Endothelial cell of umbilical vein (primary cell): Measurements from ENCODE around the gene APOB. TPM values are rescaled to one million over a fixed set of nuclear protein-coding genes. Genes with fewer than 3 reads are reported as not detected.
A peak's percentile ranks its signal among the peaks of the same experiment; 100 is the strongest.

Experiments used
- BruUV-seq: library from RNA; stranded (reverse); fragments of 400-500 nt; replicated peaks from 2 replicates; lab custom pipeline; 2021; lab: Mats Ljungman, UMichigan
- CTCF ChIA-PET: fragments of 300-600, 350-600 bp; sonication (Branson Sonifier 250); formaldehyde crosslinking; loops from one replicate; lab custom pipeline; 2021; ENCODE audit warnings: antibody characterized with exemption, inconsistent platforms; lab: Charles Lee
- POLR2A ChIA-PET: fragments of 300-600, 350-600 bp; sonication (Branson Sonifier 250); formaldehyde crosslinking; loops from one replicate; lab custom pipeline; 2021; ENCODE audit warnings: antibody characterized with exemption, inconsistent platforms; lab: Charles Lee
- DNase-seq: peaks from one replicate; pipeline ENCODE4 v3.0.0-alpha.2; 2011; ENCODE audit warnings: low read depth, low spot score
- FAIRE-seq: peaks from 2 replicates; lab custom pipeline; 2011; peaks lifted over from hg19 to GRCh38; lab: Jason Lieb, UNC
- H2AFZ ChIP-seq: 2 replicates; pipeline ENCODE4 v1.6.0; 2012; ENCODE audit warnings: low read depth, low read length, control low read depth, inconsistent platforms
- H3K27ac ChIP-seq: 2 replicates; pipeline ENCODE4 v1.5.1; 2011; ENCODE audit warnings: low read depth, mild to moderate bottlenecking, control low read depth, low read length, moderate library complexity; ENCODE audit not compliant: insufficient read depth
- H3K27me3 ChIP-seq, 2 experiments: 2 replicates each; pipeline versions ENCODE4 v1.6.0 to v1.6.1; 2011; ENCODE audit warnings: low read length in 2 of 2, mixed read lengths in 1 of 2; ENCODE audit not compliant: control insufficient read depth in 2 of 2, insufficient read depth in 2 of 2
- H3K36me3 ChIP-seq, 2 experiments: 2 replicates in 1 of 2; 3 replicates in 1 of 2; pipeline ENCODE4 v1.5.1; 2011; ENCODE audit warnings: low read length in 2 of 2, mild to moderate bottlenecking in 1 of 2, moderate library complexity in 1 of 2; ENCODE audit not compliant: control insufficient read depth in 2 of 2, insufficient read depth in 2 of 2; ENCODE audit errors: extremely low read depth in 1 of 2
- H3K4me1 ChIP-seq: 3 replicates; pipeline ENCODE4 v1.5.1; 2011; ENCODE audit warnings: mild to moderate bottlenecking, low read length; ENCODE audit not compliant: control insufficient read depth, insufficient read depth; ENCODE audit errors: extremely low read depth
- H3K4me2 ChIP-seq: 2 replicates; pipeline ENCODE4 v1.6.1; 2011; ENCODE audit warnings: low read length, control low read depth, mixed read lengths; ENCODE audit not compliant: insufficient read depth
- H3K4me3 ChIP-seq, 3 experiments: fragments of 200-600 bp in 1 of 3; sonication (generic), shearing (Covaris generic) in 1 of 3; replicated peaks in 1 of 3; 2 replicates each; pipeline ENCODE4 v1.5.1; 2011 to 2016; ENCODE audit warnings: control low read depth in 3 of 3, low read length in 3 of 3, mild to moderate bottlenecking in 2 of 3, inconsistent platforms in 1 of 3, low read depth in 1 of 3, moderate library complexity in 1 of 3; ENCODE audit not compliant: insufficient read depth in 1 of 3
- H3K79me2 ChIP-seq: 2 replicates; pipeline ENCODE4 v1.6.0; 2012; ENCODE audit warnings: low read length, inconsistent platforms; ENCODE audit not compliant: control insufficient read depth, insufficient read depth
- H3K9ac ChIP-seq: replicated peaks from 2 replicates; pipeline ENCODE3; 2011; ENCODE audit warnings: low read length, control low read depth; ENCODE audit not compliant: insufficient read depth; ENCODE audit errors: extremely low read depth
- H3K9me1 ChIP-seq: replicated peaks from 3 replicates; pipeline ENCODE4 v1.6.0; 2011; ENCODE audit warnings: mild to moderate bottlenecking, low read length; ENCODE audit not compliant: control insufficient read depth, insufficient read depth; ENCODE audit errors: extremely low read depth
- H3K9me3 ChIP-seq: replicated peaks from 2 replicates; pipeline ENCODE4 v1.5.1; 2012; ENCODE audit warnings: low read length, inconsistent platforms; ENCODE audit not compliant: control insufficient read depth, insufficient read depth
- H4K20me1 ChIP-seq: replicated peaks from 2 replicates; pipeline ENCODE3; 2011; ENCODE audit warnings: mild to moderate bottlenecking, low read length; ENCODE audit not compliant: control insufficient read depth, insufficient read depth; ENCODE audit errors: extremely low read depth
- EZH2 ChIP-seq: IDR thresholded peaks from 2 replicates; pipeline ENCODE4 v1.6.1; 2012; ENCODE audit warnings: borderline replicate concordance, low read depth, mild to moderate bottlenecking, moderate library complexity, low read length, inconsistent platforms; ENCODE audit not compliant: severe bottlenecking
- FOS ChIP-seq: IDR thresholded peaks from 2 replicates; pipeline ENCODE4 v1.6.1; 2011; ENCODE audit warnings: mild to moderate bottlenecking, low read length, moderate library complexity, borderline replicate concordance; ENCODE audit not compliant: insufficient read depth
- GATA2 ChIP-seq: IDR thresholded peaks from 2 replicates; pipeline ENCODE4 v1.7.0; 2011; ENCODE audit warnings: low read depth, mild to moderate bottlenecking, moderate library complexity, mixed read lengths, low read length; ENCODE audit not compliant: insufficient read length, insufficient read depth
- JUN ChIP-seq: IDR thresholded peaks from 2 replicates; pipeline ENCODE4 v1.6.1; 2011; ENCODE audit warnings: borderline replicate concordance, low read depth; ENCODE audit not compliant: insufficient read length, insufficient read depth
- MYC ChIP-seq: IDR thresholded peaks from one replicate; pipeline ENCODE4 v1.6.1; 2011; ENCODE audit warnings: mild to moderate bottlenecking, low read depth, low read length
- POLR2AphosphoS5 ChIP-seq: IDR thresholded peaks from 2 replicates; pipeline ENCODE4 v1.6.1; 2012; ENCODE audit warnings: low read depth, mild to moderate bottlenecking, control low read depth, low read length, moderate library complexity; ENCODE audit not compliant: insufficient read depth
- dilution Hi-C: fragments of 300-500 bp; cut with MboI; formaldehyde crosslinking; loops from one replicate; pipeline ENCODE4 v1.15.0; 2019; ENCODE audit warnings: low sequenced_read_pairs; ENCODE audit not compliant: extremely low pct_ligation_motif_present
- intact Hi-C: fragments of 100-400 bp; cut with micrococcal nuclease; formaldehyde crosslinking; loops from one replicate; pipeline ENCODE4 v1.10.0; 2022
- polyA plus RNA-seq, 4 experiments: library from polyadenylated mRNA; depleted of rRNA in 3 of 4; stranded (reverse) in 3 of 4; unstranded in 1 of 4; fragments of >200 nt; gene quantifications; 2 replicates each; pipeline versions ENCODE4 v1.2.1 to v1.2.3, GENCODE V29; 2011 to 2012; ENCODE audit warnings: missing spikeins in 1 of 4
- total RNA-seq: library from RNA; stranded (reverse); gene quantifications from 2 replicates; pipeline ENCODE4 v1.2.3, GENCODE V29; 2021

APOB gene
- total and polyA plus RNA-seq, 2 donors (not counting 3 experiments of a cell fraction or from before 2014, with no cell fraction given) = 0.07 to 0.09 TPM

- Histone ChIP-seq H3K79me2 (no peaks in the 10 kb centered on the region), H3K4me1 (no peaks in the 10 kb centered on the region), H3K27ac (no peak overlapping the region), H4K20me1 (no peaks in the 10 kb centered on the region), H3K4me3 (no peak overlapping the region), H2AFZ (no peak overlapping the region), H3K27me3 (no peaks in the 10 kb centered on the region), H3K36me3 (no peaks in the 10 kb centered on the region), H3K9ac (no peak overlapping the region), H3K4me2 (no peak overlapping the region), H3K9me3 (no peaks in the 10 kb centered on the region), H3K9me1 (no peaks in the 10 kb centered on the region)
- ChIA-PET CTCF (interaction anchor here (1.1 to 5.9 kb wide), 6 partner anchors 9 to 383 kb away, joined by 3 to 125 read pairs (median 4); no protein-coding TSS in a partner anchor), POLR2A (no interaction called here)
- peak; percentile 18 for DNase-seq
- FAIRE-seq = peak; percentile 80
- intact Hi-C loops (loop anchor here (1.0 to 10.0 kb wide), 2 partner anchors 25 to 210 kb away; no protein-coding TSS in a partner anchor), dilution Hi-C loops (no loop called here)
- TF ChIP-seq EZH2 = no peak
- TF ChIP-seq GATA2 = peak; percentile 48
- TF ChIP-seq JUN = no peak
- TF ChIP-seq POLR2AphosphoS5 = peak; percentile 39
- TF ChIP-seq FOS = peak; percentile 58
- no peak for TF ChIP-seq MYC
- BruUV-seq = no TSS peak
Observed at GRCh38 chr2:21044694-21045371, 960 bp upstream of the APOB start.
